Renal cortex interstitium (tissue), 11 donors: ENCODE measurements around the gene MAML3. TPM values are rescaled to one million over a fixed set of nuclear protein-coding genes. Genes with fewer than 3 reads are reported as not detected.
A peak's percentile ranks its signal among the peaks of the same experiment; 100 is the strongest.

Experiments
- DNase-seq, 11 donors: peaks; one replicate each; pipeline ENCODE4 v3.0.0-alpha.2; 2013; ENCODE audit warnings: low read depth in 9 of 11, low spot score in 4 of 11; ENCODE audit errors: extremely low read depth in 1 of 11
- polyA plus RNA-seq, 3 donors: library from polyadenylated mRNA; unstranded; fragments of 120-200 nt; gene quantifications; one replicate each; pipeline ENCODE4 v1.2.1, GENCODE V29; 2013; ENCODE audit not compliant: insufficient read length in 3 of 3

MAML3 gene
- polyA plus RNA-seq, 3 donors: 16.2 to 18.5 (median 17.8) TPM

DNA sequence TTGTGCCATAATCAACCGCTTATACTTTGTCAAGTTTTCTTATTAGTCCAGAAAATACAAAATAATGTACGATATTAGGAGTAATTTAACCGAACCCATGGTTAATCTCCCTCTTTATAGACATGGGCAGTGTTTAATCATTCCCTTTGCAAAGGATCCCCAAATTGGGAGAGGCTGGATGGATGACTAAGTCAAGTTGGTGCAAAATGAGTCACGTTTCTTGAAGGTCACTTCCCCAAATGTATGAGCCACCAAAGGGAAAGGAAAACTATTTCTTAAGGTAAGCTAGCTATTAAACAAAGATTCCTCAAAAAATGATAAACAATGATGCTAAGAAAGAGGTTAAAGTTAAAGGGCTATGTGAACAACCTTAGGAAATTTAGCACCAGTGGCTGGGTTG lies 17.5 kb downstream of the MAML3 start:
- no peak for DNase-seq

DNA sequence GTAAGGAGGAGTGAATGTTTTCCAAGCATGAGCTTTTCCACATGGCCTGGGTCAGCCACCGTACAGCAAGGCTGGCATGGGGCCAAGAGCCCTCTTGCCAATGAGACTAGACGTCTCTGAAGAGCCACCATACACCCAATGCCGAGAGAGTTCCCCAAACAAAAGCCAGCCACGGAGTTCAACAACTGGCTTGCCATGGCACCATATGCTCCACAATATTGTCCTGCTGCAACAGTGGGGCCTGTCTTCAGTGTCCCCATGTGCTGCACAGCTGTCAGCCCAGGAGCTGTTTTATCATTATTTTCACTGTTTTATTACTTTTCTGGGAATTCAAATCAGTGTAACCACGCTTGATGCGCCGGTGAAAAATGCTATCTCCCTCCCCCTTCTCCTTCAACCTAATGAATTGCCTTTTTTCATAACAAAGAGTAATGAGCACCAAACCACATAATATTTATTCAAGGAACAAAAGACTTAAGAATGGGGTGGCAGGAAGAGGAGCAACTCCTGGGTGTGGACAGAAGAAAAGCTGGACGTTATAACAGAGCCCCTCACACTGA lies 18.4 kb downstream of the MAML3 start:
- DNase-seq: peak in 8 of 11 donors; percentile 47 to 76 (median 60)

DNA sequence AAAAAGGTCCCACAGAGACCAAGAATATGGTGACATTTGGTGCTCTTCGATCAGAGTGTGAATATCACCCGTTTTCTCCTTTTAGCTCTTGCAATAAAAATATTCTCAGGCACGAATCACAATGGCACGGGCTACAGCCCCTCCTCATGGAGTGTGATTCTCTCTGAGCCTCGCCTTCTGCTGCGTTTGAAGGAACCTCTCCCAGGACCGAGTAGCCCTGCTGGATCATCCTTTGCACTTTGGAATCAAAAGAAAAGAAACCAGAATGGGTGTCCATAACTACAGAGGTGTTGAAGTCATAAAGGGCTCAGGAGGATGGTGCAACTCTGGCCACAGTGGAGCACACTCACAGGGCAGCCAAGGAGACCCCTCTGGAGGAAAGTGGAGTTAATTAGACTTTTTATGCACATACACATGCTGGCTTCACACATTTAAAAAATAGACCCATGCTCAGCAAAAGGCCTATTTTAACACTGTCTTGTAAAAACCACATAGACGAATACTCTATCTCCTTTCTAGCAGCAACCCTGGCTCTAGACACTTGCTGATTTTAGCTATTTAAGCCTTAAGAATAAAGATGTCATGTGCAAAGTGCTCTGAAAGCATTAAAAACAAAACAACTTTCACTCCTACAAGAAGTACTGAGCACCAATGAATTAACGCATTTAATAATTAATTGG lies 19.1 kb downstream of the MAML3 start:
- DNase-seq: no peak

DNA sequence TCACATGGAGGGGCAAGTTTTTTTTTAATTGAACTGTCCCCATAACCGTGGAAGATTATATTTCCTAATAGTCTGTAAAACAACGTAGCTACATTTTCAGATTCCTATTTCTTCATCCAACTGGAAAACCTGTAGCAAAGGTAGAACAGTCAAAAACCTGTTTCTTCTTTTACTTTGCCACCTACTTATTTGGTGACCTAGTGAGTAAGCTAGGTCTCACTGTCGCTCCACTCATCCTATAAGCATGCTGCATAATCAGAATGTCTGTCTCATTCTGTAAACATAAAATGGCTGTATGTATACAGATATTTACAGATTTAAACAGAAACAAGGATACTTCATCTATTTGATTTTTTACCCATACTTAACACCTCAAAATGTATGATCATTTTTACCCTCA lies 20.4 kb downstream of the MAML3 start:
- no peak for DNase-seq

DNA sequence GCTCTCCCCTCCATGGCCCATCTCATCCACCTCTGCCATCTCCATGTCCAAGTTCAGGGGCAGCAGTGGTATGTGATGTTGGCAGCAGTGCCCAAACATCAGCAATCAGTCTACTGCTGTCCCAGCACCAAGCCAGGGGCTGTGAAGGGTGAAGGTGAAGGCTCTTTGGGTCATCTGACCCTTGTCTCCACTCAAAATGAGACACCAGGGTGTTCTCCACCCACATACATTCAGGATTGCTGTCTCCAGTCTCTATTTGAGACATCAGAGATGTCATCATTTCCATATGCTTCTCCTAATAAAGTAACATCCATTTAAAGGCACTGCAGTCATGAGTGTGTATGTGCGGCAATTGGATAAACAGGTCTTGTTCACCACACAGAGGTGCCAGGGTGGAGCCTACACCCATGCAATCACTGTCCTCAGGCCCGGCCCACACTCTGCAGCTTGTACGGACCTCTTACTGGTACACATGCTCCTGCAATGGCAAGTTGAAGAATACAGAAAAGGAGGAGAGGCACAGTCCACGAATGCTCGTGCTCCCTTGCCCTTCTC lies 22.2 kb downstream of the MAML3 start:
- no peak for DNase-seq

DNA sequence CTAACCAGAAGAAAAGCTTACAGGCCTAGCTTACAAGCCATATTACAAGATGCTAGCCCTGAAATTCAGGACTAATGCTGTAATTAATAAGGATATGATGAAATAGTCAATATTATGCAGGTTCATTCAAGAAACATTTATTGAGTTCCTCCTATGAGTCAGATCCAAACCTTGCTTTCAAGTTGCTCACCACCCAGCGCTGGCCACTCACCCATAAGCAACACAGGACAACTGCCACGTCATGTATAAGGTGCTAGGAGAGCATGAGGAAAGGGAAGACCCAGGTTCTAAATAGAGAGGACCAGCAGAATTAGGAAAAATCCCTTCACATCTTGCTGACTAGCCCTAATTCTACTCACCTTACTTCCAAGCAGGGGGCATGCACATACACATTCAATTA lies 23.3 kb downstream of the MAML3 start:
- DNase-seq: no peak

DNA sequence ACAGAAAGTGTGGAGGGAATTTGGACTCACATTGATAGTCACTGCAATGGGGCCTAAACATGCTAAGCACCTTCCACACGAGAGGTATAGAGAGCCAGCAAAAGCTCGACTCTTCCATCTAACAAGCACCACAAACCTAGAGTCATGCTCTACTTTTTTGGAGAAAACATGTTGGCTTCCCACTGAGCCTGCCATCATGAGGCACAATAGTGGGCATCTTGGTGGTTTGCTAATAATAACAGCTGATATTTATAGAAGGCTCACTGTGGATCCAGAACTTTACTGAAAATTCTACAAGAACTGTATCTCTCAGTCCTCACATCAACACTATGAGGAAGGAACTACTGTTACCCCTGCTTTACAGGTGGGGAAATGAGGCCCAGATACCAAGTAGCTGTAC lies 26.6 kb downstream of the MAML3 start:
- no peak for DNase-seq

DNA sequence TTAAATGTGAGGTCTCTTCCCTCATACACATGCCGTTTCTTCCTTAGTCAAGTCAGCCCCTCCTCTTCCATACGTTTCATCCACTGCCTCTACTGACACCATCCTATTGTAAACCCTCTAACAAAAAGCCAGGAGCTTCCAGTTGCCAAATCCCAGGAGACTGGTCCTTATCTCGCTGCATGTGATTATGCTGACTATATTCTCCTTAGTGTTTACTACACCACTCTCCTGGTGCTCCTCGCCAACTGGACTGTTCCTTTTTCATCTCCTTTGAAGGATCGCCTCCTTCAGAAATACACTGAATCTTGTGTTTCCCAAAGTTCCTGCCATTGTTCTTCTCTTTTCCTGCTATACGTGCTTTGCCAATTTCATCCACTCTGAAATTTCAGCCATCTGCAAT lies 27.7 kb downstream of the MAML3 start:
- no peak for DNase-seq

DNA sequence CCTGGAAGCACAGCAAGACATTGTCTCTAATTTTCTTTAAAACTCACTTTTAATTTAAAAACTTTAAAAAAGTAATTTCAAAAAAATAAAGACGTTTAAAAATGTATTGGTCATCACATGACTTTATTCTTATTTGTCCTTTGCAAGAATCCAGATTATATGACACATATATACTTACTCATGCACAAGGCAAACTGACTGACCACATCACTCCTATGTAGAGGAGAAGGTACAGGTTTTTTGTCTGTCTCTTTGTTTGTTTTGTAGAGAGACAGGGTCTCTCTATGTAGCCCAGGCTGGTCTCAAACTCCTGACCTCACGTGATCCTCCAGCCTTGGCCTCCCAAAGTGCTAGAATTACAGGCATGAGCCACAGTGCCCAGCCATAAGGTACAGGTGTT lies 28.6 kb downstream of the MAML3 start:
- no peak for DNase-seq

DNA sequence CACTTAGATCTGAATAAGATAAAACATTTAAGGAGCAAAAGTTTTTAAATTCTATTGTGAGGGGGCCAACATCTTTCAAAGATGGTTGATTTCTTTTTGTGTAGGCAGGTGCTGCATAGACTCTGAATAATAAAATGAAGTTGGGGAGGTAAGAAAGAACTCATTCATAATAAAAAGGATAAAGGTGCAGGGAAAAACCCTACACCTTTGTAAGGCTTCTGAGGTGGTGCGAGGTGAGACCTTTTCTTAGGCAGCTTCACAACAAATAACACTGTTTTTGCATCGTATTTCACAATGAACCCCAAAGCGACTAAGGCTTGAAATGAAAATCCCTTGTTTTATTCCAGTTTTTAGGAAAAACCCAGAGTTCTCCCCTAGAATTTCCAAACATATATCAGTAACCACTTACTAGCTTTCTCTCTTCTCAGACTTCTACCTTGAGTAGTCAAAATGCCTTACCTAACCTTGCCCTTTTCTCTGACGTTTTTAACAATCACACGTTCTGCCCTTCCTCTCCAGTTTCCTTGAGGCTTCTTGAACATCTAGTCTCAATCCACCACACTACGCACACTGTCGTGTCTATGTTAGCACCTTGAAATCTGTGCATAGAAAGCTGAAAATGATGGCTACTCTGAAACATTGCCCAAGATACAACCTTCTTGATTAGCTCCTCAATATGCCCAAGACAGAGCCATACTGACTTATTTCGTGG lies 30.2 kb downstream of the MAML3 start:
- no peak for DNase-seq

DNA sequence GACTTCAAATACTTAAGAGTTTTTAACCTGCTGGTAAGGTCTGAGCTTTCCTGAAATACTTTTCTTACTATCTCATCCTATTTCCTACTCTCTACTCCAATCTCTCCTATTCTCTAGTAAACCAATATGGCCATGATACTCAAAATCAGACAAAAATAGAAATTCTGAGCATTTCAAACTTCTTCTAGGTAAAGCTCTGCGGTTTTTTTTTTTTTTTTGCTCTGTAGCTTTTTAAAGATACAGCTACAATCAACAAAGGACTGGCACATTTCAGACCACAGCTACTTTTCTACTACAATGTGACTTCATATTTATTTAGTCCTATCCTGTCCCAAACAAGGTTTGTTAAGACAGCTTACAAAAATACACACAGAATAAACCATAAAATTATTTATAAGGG lies 31.1 kb downstream of the MAML3 start:
- DNase-seq: no peak

DNA sequence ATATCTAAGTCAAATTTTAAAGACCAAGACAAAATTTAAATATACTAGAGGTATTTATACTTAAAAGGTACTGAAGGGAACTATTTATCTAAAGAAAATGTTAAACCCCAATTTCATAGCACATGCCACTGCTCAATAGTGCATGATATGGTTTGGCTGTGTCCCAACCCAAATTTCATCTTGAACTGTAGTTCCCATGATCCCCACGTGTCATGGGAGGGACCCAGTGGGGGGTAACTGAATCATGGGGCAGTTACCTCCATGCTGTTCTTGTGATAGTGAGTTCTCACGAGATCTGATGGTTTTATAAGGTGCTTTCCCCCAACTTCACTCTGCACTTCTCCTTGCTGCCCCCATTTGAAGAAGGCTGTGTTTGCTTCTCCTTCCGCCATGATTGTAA lies 32.3 kb downstream of the MAML3 start:
- no peak for DNase-seq

DNA sequence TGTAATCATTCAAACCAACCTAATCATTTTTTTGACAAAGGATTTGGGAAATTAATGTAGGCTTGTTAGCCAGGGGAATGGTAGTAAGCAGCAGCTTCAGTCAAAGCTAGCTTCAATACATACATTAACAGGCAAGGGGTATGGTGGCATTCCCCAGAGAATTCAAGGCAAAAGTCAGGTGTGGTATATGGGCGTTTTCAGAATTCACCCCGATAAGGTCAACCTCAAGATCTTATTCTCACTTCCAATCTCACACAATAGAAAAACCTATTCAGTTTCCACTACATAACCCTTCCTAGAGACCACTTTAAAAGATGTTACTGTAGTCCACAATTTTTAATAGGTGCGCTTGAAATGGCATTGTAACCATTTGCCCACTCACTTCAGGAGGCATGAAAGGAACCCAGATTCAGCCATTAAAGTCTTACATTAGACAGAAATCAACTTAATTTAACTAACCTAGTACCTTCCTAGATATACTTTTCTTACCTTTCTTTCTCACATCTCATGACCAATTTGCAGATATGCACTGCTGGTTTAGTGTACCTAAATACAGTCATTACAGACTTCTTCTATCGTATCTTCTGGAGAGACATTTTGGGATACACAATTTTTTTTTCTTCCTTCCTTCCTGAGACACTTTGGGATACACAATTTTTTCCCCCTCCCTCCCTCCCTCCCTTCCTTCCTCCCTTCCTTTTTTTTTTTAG lies 34.9 kb downstream of the MAML3 start:
- DNase-seq: no peak

DNA sequence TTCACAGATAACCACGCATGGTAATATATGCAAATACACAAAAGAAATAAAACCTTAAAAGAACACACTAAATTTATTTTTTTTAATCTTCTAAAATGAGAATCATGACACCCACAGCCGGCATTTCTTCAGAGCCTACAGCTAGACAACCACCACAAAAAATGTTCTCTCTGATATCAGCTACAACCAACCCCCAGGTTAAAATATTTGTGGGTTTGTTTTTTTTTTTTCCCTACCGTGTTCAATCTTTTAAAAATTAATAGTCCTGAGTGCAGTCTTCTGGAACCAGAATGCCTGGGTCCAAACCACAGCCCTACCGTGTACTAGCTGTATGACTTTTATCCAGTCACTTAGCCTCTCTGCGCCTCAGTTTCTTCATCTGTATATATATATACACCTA lies 36.0 kb downstream of the MAML3 start:
- no peak for DNase-seq

DNA sequence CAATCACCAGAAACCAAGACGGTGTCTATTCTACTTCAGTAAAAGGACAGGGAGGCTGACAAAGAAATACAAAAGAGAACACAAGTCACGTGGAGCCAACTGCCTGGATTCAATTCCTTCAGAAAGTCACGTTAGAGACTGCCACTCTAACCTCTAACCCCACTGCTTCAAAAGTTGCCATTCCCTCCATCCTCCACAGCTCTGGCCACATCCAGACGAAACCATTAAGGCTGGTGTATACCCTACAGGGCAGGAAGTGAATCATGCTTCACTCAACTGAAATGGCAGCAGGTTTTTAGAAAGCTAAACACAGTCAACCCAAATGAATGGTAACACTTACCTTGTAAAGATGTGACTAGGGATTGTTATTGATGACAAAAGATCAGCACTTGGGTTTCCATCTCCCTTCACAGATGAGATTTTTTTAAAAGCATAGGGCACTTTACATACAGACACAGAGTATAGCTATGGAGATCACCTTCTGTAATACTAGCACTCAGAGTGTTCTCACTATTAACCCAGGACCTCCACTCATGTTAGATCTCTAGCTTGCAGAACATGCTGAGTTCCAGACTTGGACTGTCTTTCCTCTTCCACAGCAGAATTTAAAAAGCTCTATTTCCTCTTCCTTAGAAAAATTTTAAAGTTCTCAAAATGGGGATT lies 37.4 kb downstream of the MAML3 start:
- DNase-seq: no peak

DNA sequence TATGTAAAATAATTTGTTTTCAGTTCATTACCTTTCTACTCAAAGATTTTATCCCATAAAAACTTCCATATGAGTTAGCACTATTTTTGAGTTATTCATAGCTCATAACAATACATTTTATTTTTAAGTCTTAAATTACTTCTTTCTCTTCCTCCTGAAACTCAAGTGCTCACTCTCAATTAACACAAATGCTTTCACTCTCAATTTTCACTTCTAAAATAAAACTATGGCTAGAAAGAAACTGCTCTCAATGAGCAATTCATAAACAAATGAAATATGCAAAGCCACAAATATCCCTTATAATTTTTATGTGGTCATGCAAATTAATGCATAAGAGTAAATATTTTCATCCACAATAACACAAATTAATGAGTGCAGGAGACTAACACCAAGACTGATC lies 38.8 kb downstream of the MAML3 start:
- no peak for DNase-seq

DNA sequence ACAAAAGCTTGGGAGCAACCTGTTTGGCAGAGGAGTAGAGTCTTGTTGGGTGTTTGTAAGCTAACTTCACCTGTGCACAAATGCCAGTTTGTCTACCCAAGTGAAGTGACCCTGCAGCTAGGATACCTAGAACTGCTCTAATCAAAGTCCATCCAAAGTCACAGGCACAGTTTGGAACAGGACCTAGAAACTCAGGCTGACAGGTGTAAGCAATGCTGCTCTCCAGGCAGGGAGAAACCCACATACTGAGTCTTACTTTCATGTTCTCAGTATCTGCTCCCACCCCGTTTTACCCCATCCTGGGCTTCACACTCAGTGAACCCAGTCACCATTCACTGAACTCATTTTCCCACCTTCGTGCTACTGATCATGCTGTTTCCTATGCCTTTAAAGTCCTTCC lies 40.3 kb downstream of the MAML3 start:
- DNase-seq: no peak

DNA sequence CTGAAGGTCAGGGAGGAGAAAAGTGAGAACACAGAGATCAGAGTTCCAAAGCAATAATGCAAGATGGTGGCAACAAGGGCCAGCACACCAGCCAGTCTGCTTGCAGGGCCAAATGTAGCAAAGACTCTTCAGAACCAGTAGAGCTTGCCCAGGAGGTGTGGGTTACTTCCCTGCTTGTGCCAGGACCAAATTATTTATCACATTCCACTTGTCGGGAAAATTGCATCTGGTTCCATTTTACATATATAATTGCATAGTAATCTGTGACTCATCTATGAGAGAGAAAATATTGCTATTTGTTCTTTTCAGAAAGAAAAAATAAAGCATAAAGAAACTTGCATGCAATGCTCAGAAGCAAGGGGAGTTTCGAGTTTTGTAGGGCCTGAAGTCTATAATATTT lies 41.4 kb downstream of the MAML3 start:
- DNase-seq: no peak

DNA sequence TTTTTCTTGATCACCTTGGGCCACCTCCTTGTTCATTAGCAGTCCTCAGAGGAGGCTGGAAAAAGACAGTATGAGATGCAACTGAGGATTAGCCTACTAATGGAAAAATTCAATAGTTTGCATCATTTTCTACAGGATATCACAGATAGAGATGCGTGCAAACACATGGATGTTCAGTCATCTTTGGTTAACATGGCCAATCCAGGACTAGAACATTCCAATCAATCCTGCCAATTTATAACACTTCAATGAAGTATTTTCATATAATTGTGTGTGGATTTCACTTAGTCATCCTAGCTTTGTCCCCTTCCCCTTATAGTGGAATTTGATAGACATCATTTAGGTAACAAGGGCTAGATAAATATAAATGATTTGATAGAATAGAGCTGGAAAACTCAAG lies 42.7 kb downstream of the MAML3 start:
- no peak for DNase-seq
